ENCODE results near the gene ACTG1. TPM values are rescaled to one million over a fixed set of nuclear protein-coding genes. Genes with fewer than 3 reads are reported as not detected.

The ACTG1 gene
- total RNA-seq, 1 donor from 2014 or later, result 4,575 TPM

DNA sequence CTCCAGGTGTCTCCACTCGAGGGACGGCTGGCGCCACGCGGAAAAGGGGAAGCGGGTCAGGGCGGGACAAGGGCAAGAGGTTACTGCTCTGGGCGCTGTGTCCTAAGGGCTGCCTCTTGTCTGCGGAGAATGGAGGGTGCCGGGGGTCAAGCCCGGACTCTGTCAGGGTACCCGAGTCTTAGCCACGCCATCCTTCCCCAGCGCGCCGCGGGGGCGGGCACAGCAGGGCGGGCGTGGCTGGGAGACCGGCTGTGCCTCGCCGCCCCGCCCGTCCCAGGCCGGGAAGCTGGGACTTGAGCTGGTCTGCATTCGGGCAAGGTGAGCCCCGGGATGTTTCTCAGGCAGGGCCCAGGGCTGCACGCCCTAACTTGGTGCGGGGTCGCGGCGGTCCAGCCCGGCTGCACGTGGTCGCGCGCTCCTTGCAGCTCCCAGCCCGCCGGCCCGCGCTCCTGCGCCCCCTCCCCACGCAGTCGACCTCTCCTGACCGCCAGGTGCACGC lies 6.2 kb upstream of the ACTG1 start:
- no peak for TF ChIP-seq CTCF (IDR thresholded peaks at IDR 0.05)
- peak overlapping the region; percentile 22 for H3K27ac Mint-ChIP-seq (ENCODE audit: unreplicated experiment)
- H3K4me1 Mint-ChIP-seq (ENCODE audit: low read depth), result peaks cover 33% of the 10 kb centered on the region
- no peaks in the 10 kb centered on the region for H3K36me3 Mint-ChIP-seq (ENCODE audit: low read depth)
- H3K27me3 Mint-ChIP-seq (ENCODE audit: low read depth), result no peaks in the 10 kb centered on the region
- H3K4me3 Mint-ChIP-seq (ENCODE audit: unreplicated experiment), result peak overlapping the region; percentile 87
- no peaks in the 10 kb centered on the region for H3K9me3 Mint-ChIP-seq (ENCODE audit: low read depth)
- DNase-seq (ENCODE audit: low spot score), result peak; percentile 88

DNA sequence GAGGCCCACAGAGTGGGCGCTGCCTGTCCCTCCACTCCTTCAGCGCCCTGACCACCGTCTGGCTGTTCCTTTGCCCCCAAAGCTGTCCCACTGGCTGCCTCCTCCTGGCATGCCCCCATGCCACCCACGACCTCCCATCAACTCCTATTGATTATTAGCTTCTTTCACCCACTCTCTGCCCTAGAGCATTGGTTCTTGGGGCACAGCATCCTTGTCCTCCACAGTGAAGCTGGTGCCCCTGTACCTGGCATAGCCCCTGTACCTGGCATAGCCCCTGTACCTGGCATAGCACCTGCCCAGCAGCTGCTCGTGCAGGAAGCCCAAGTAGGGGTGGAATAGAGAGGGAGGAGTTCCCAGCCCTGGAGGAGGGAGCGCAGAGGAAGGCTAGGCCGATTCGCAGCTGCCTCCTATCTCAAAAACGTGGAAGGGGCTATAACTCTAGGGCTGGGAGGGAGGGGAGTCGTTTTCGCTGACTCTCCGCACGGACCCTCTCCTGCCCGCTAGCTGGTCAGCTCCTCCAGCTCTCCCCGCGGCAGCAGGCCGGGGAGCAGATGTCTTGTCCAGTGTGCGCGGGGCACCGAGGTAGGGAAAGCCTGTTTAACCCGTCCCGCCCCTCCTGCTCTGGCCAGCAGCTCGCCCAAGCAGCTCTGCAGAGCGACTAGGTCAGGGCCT lies 5.7 kb upstream of the ACTG1 start:
- H3K4me3 Mint-ChIP-seq (ENCODE audit: unreplicated experiment), result peak overlapping the region; percentile 87
- peaks cover 27% of the 10 kb centered on the region for H3K4me1 Mint-ChIP-seq (ENCODE audit: low read depth)
- H3K27me3 Mint-ChIP-seq (ENCODE audit: low read depth), result no peaks in the 10 kb centered on the region
- H3K27ac Mint-ChIP-seq (ENCODE audit: unreplicated experiment), result peak overlapping the region; percentile 70
- TF ChIP-seq CTCF (IDR thresholded peaks at IDR 0.05), result no peak
- H3K36me3 Mint-ChIP-seq (ENCODE audit: low read depth), result no peaks in the 10 kb centered on the region
- no peaks in the 10 kb centered on the region for H3K9me3 Mint-ChIP-seq (ENCODE audit: low read depth)
- DNase-seq (ENCODE audit: low spot score), result no peak

GRCh38 chr17:81517339-81518112 lies 4.9 kb upstream of the ACTG1 start:
- Mint-ChIP-seq H3K36me3 (ENCODE audit: low read depth) (no peaks in the 10 kb centered on the region), H3K27ac (ENCODE audit: unreplicated experiment) (peak overlapping the region; percentile 70), H3K4me3 (ENCODE audit: unreplicated experiment) (peak overlapping the region; percentile 87), H3K4me1 (ENCODE audit: low read depth) (peaks cover 26% of the 10 kb centered on the region), H3K27me3 (ENCODE audit: low read depth) (no peaks in the 10 kb centered on the region), H3K9me3 (ENCODE audit: low read depth) (no peaks in the 10 kb centered on the region)
- DNase-seq (ENCODE audit: low spot score), result peak; percentile 75
- no peak for TF ChIP-seq CTCF (IDR thresholded peaks at IDR 0.05)

DNA sequence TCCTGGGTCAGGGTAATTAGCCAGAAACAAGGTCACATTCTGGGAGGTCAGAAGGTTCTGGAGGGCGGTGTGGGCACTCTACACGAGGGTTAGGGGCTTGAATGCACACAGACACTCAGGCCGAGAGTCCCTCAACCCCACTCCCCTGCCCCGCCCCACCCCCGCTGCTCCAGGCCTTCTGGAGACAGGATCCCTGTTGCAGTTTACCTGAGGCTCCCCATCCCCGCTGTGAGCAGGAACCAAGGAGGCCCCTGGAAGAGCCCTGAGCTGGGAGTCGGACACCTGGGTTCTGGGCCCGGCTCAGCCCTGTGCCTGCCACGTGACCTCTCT lies 4.4 kb upstream of the ACTG1 start:
- TF ChIP-seq CTCF (IDR thresholded peaks at IDR 0.05), result no peak
- Mint-ChIP-seq H3K27ac (ENCODE audit: unreplicated experiment) (peak overlapping the region; percentile 84), H3K4me3 (ENCODE audit: unreplicated experiment) (peak overlapping the region; percentile 87), H3K36me3 (ENCODE audit: low read depth) (peaks cover 3% of the 10 kb centered on the region), H3K27me3 (ENCODE audit: low read depth) (no peaks in the 10 kb centered on the region), H3K9me3 (ENCODE audit: low read depth) (no peaks in the 10 kb centered on the region), H3K4me1 (ENCODE audit: low read depth) (peaks cover 26% of the 10 kb centered on the region)
- no peak for DNase-seq (ENCODE audit: low spot score)

DNA sequence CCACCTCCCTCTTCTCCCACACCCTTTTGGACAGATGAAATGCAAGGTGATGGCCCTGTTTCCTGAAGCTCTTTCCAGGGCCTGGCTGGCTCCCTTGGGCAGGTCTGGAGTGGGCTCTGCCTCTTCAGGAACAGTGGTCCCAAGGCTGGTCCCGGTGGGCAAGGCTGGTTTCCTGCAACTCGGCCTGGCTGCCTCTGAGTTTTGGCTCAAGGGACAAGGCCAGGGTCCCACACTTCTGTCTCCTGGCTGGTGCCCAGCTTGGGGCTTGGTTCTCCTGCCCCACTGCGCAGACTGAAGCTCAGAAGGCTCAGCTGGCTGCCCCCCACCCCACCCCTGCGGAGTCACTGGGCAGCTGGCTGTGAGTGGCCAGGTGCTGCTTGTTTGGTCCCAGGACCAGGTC lies 3.8 kb upstream of the ACTG1 start:
- peak; percentile 82 for DNase-seq (ENCODE audit: low spot score)
- no peak for TF ChIP-seq CTCF (IDR thresholded peaks at IDR 0.05)
- H3K36me3 Mint-ChIP-seq (ENCODE audit: low read depth), result peaks cover 8% of the 10 kb centered on the region
- H3K4me3 Mint-ChIP-seq (ENCODE audit: unreplicated experiment), result peak overlapping the region; percentile 87
- peak overlapping the region; percentile 84 for H3K27ac Mint-ChIP-seq (ENCODE audit: unreplicated experiment)
- H3K4me1 Mint-ChIP-seq (ENCODE audit: low read depth), result peaks cover 26% of the 10 kb centered on the region
- H3K9me3 Mint-ChIP-seq (ENCODE audit: low read depth), result no peaks in the 10 kb centered on the region
- H3K27me3 Mint-ChIP-seq (ENCODE audit: low read depth), result no peaks in the 10 kb centered on the region

Data from chondrocyte (in vitro differentiated cells).